HuH-7.5 (cell line): ENCODE measurements around the gene MEN1.

Experiments used
- DNase-seq: peaks from one replicate; pipeline ENCODE4 v3.0.0; 2011; ENCODE audit warnings: low spot score

The MEN1 gene

GRCh38 chr11:64784813-64785581, 25.4 kb downstream of the MEN1 start:
- no peak for DNase-seq

GRCh38 chr11:64778473-64779298, 31.7 kb downstream of the MEN1 start, which contains the start of gene SF1:
SF1 (minus strand) TSS chr11:64778542; CDS start chr11:64778392, 150 bp downstream.
- peak; percentile 94 for DNase-seq

- DNase-seq, result no peak
Measured at GRCh38 chr11:64778223-64778472, 32.2 kb downstream of the MEN1 start.

GRCh38 chr11:64777449-64778222, 32.7 kb downstream of the MEN1 start:
- DNase-seq, result peak; percentile 89

GRCh38 chr11:64776875-64777274, 33.5 kb downstream of the MEN1 start:
- DNase-seq, result no peak

- DNase-seq, result no peak
Measured at GRCh38 chr11:64776425-64776824, 33.9 kb downstream of the MEN1 start.

- no peak for DNase-seq
Measured at GRCh38 chr11:64774144-64774543, 36.2 kb downstream of the MEN1 start.

- no peak for DNase-seq
Measured at GRCh38 chr11:64772303-64773018, 37.9 kb downstream of the MEN1 start.

- no peak for DNase-seq
Measured at GRCh38 chr11:64771861-64772260, 38.5 kb downstream of the MEN1 start.

- DNase-seq, result no peak
Measured at GRCh38 chr11:64770120-64770519, 40.2 kb downstream of the MEN1 start.

- no peak for DNase-seq
Measured at GRCh38 chr11:64769283-64769682, 41.1 kb downstream of the MEN1 start.

GRCh38 chr11:64768300-64768694, 42.1 kb downstream of the MEN1 start:
- DNase-seq, result no peak

- DNase-seq, result no peak
Measured at GRCh38 chr11:64767344-64768299, 42.7 kb downstream of the MEN1 start.

- DNase-seq, result no peak
Measured at GRCh38 chr11:64766881-64767280, 43.5 kb downstream of the MEN1 start.

- DNase-seq, result no peak
Measured at GRCh38 chr11:64765851-64766665, 44.3 kb downstream of the MEN1 start.

GRCh38 chr11:64765291-64765850, 45.0 kb downstream of the MEN1 start:
- DNase-seq, result no peak

GRCh38 chr11:64764753-64765152, 45.6 kb downstream of the MEN1 start:
- DNase-seq, result no peak

GRCh38 chr11:64764040-64764611, 46.2 kb downstream of the MEN1 start:
- no peak for DNase-seq

- DNase-seq, result no peak
Measured at GRCh38 chr11:64763526-64764039, 46.8 kb downstream of the MEN1 start.
